Liver (tissue), 3 donors: ENCODE results near the gene UNC5CL.

Experiments
- GABPA ChIP-seq, 2 donors: IDR thresholded peaks in 1 of 2; conservative IDR thresholded peaks in 1 of 2; 2 replicates each; pipeline ENCODE4 v1.6.1; 2016; ENCODE audit warnings: antibody characterized with exemption in 2 of 2, mild to moderate bottlenecking in 1 of 2, moderate library complexity in 1 of 2
- RAD21 ChIP-seq, 2 donors: IDR thresholded peaks; 2 replicates each; pipeline ENCODE4 v1.6.1; 2016; ENCODE audit warnings: antibody characterized with exemption in 2 of 2, mild to moderate bottlenecking in 2 of 2
- SP1 ChIP-seq: IDR thresholded peaks from 2 replicates; pipeline ENCODE4 v1.6.1; 2018; ENCODE audit warnings: antibody characterized with exemption, mild to moderate bottlenecking
- TAF1 ChIP-seq: conservative IDR thresholded peaks from 2 replicates; pipeline ENCODE4 v1.6.1; 2016; ENCODE audit warnings: antibody characterized with exemption, mild to moderate bottlenecking
- TF ChIP-seq, protein P1 (sequence below): fragments of 150-350 bp; IDR thresholded peaks from 2 replicates; pipeline ENCODE4 v1.5.1; 2017; ENCODE audit warnings: improper control_type of control experiment, low read depth, low read length; ENCODE audit not compliant: missing input control
- TF ChIP-seq, protein P2 (sequence below): IDR thresholded peaks from 2 replicates; pipeline ENCODE4 v1.6.1; 2016; ENCODE audit warnings: antibody characterized with exemption
- TF ChIP-seq, protein P3 (sequence below): IDR thresholded peaks from 2 replicates; pipeline ENCODE4 v1.6.1; 2016; ENCODE audit warnings: antibody characterized with exemption
- TF ChIP-seq, protein P4 (sequence below): IDR thresholded peaks from 2 replicates; pipeline ENCODE4 v1.6.1; 2016; ENCODE audit warnings: antibody characterized with exemption, mild to moderate bottlenecking
- donor health status: healthy.
- donor health status: healthy.

DNA sequence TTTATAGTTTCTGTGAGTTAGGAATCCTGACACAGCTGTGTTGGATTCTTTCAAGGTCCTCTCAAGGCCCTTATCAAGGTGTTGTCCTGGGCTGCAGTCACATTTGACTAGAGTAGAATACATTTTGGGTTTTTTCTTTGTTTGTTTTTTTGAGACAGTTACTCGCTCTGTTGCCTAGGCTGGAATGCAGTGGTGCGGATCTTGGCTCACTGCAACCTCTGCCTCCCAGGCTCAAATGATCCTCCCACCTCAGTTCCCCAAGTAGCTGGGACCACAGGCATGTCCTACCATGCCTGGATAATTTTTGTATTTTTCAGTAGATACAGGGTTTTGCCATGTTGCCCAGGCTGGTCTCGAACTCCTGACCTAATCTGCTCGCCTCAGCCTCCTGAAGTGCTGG, 49.4 kb upstream of the UNC5CL start:
- TF ChIP-seq, protein P1, sequence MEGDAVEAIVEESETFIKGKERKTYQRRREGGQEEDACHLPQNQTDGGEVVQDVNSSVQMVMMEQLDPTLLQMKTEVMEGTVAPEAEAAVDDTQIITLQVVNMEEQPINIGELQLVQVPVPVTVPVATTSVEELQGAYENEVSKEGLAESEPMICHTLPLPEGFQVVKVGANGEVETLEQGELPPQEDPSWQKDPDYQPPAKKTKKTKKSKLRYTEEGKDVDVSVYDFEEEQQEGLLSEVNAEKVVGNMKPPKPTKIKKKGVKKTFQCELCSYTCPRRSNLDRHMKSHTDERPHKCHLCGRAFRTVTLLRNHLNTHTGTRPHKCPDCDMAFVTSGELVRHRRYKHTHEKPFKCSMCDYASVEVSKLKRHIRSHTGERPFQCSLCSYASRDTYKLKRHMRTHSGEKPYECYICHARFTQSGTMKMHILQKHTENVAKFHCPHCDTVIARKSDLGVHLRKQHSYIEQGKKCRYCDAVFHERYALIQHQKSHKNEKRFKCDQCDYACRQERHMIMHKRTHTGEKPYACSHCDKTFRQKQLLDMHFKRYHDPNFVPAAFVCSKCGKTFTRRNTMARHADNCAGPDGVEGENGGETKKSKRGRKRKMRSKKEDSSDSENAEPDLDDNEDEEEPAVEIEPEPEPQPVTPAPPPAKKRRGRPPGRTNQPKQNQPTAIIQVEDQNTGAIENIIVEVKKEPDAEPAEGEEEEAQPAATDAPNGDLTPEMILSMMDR: no peak
- TF ChIP-seq SP1: no peak
- no peak for TF ChIP-seq RAD21 (IDR thresholded peaks at IDR 0.05)
- TF ChIP-seq GABPA (IDR thresholded peaks at IDR 0.05 in 1 of 2, conservative IDR thresholded peaks at IDR 0.05 in 1 of 2): no peak
- TF ChIP-seq, protein P2, sequence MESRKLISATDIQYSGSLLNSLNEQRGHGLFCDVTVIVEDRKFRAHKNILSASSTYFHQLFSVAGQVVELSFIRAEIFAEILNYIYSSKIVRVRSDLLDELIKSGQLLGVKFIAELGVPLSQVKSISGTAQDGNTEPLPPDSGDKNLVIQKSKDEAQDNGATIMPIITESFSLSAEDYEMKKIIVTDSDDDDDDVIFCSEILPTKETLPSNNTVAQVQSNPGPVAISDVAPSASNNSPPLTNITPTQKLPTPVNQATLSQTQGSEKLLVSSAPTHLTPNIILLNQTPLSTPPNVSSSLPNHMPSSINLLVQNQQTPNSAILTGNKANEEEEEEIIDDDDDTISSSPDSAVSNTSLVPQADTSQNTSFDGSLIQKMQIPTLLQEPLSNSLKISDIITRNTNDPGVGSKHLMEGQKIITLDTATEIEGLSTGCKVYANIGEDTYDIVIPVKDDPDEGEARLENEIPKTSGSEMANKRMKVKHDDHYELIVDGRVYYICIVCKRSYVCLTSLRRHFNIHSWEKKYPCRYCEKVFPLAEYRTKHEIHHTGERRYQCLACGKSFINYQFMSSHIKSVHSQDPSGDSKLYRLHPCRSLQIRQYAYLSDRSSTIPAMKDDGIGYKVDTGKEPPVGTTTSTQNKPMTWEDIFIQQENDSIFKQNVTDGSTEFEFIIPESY: no peak
- TF ChIP-seq TAF1: no peak
- TF ChIP-seq, protein P3, sequence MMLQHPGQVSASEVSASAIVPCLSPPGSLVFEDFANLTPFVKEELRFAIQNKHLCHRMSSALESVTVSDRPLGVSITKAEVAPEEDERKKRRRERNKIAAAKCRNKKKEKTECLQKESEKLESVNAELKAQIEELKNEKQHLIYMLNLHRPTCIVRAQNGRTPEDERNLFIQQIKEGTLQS: no peak
- TF ChIP-seq, protein P4, sequence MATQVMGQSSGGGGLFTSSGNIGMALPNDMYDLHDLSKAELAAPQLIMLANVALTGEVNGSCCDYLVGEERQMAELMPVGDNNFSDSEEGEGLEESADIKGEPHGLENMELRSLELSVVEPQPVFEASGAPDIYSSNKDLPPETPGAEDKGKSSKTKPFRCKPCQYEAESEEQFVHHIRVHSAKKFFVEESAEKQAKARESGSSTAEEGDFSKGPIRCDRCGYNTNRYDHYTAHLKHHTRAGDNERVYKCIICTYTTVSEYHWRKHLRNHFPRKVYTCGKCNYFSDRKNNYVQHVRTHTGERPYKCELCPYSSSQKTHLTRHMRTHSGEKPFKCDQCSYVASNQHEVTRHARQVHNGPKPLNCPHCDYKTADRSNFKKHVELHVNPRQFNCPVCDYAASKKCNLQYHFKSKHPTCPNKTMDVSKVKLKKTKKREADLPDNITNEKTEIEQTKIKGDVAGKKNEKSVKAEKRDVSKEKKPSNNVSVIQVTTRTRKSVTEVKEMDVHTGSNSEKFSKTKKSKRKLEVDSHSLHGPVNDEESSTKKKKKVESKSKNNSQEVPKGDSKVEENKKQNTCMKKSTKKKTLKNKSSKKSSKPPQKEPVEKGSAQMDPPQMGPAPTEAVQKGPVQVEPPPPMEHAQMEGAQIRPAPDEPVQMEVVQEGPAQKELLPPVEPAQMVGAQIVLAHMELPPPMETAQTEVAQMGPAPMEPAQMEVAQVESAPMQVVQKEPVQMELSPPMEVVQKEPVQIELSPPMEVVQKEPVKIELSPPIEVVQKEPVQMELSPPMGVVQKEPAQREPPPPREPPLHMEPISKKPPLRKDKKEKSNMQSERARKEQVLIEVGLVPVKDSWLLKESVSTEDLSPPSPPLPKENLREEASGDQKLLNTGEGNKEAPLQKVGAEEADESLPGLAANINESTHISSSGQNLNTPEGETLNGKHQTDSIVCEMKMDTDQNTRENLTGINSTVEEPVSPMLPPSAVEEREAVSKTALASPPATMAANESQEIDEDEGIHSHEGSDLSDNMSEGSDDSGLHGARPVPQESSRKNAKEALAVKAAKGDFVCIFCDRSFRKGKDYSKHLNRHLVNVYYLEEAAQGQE: no peak
